ENCODE measurements around the gene VARS1.

- TF ChIP-seq POLR2A (IDR thresholded peaks at IDR 0.05) (no peak), CTCF (IDR thresholded peaks at IDR 0.05) (no peak), EP300 (IDR thresholded peaks at IDR 0.05) (no peak), POLR2AphosphoS5 (IDR thresholded peaks at IDR 0.05) (no peak)
Observed at GRCh38 chr6:31797588-31797987, 2.0 kb upstream of the VARS1 start.

Measured in upper lobe of left lung (tissue), 4 donors.